Activated CD8-positive, alpha-beta T cell treated with anti-CD3 and anti-CD28 coated beads for 36 hours (primary cell): ENCODE data around the gene MEIS1. TPM values are rescaled to one million over a fixed set of nuclear protein-coding genes. Genes with fewer than 3 reads are reported as not detected.

Experiments
- ATAC-seq: fragments of 200-7000 bp; cut with Tn5 transposase; one replicate; pipeline ENCODE4 v1.10.0; 2021; ENCODE audit warnings: mild to moderate bottlenecking, moderate library complexity
- CTCF ChIA-PET: fragments of 350-600 bp; sonication (Branson Sonifier 250); formaldehyde crosslinking; loops from one replicate; lab custom pipeline; 2021; ENCODE audit warnings: antibody characterized with exemption; lab: Charles Lee
- POLR2A ChIA-PET: fragments of 350-600 bp; sonication (Branson Sonifier 250); formaldehyde crosslinking; loops from one replicate; lab custom pipeline; 2021; ENCODE audit warnings: antibody characterized with exemption; lab: Charles Lee
- DNase-seq: peaks from one replicate; pipeline ENCODE4 v3.0.0-alpha.2; 2020
- H3K27ac Mint-ChIP-seq: one replicate; pipeline ENCODE4 v1.8.0; 2021; ENCODE audit warnings: mild to moderate bottlenecking, mixed read lengths
- H3K27me3 Mint-ChIP-seq: one replicate; pipeline ENCODE4 v1.8.0; 2021; ENCODE audit warnings: mixed read lengths
- H3K36me3 Mint-ChIP-seq: one replicate; pipeline ENCODE4 v1.8.0; 2021; ENCODE audit warnings: low read depth, mixed read lengths
- H3K4me1 Mint-ChIP-seq: one replicate; pipeline ENCODE4 v1.8.0; 2021; ENCODE audit warnings: low read depth, mixed read lengths
- H3K4me3 Mint-ChIP-seq: one replicate; pipeline ENCODE4 v1.8.0; 2021; ENCODE audit warnings: mild to moderate bottlenecking, moderate library complexity, mixed read lengths
- H3K9me3 Mint-ChIP-seq: one replicate; pipeline ENCODE4 v1.8.0; 2021; ENCODE audit warnings: mixed read lengths
- intact Hi-C: fragments of 100-400 bp; cut with micrococcal nuclease; formaldehyde crosslinking; loops from one replicate; pipeline ENCODE4 v1.10.0; 2022
- total RNA-seq, 2 experiments: library from RNA; stranded (reverse); gene quantifications; one replicate each; pipeline ENCODE4 v1.2.3, GENCODE V29; 2021
- TF ChIP-seq, protein P1 (sequence below): fragments of 200-600 bp; IDR thresholded peaks from one replicate; pipeline ENCODE4 v1.8.0; 2022; ENCODE audit warnings: antibody characterized with exemption, mild to moderate bottlenecking

MEIS1 gene
- total RNA-seq, 2 experiments from 2014 or later: not detected

GRCh38 chr2:66441581-66442320 lies 6.8 kb downstream of the MEIS1 start:
- no peaks in the 10 kb centered on the region for H3K36me3 Mint-ChIP-seq
- no peaks in the 10 kb centered on the region for H3K4me1 Mint-ChIP-seq
- H3K4me3 Mint-ChIP-seq: no peak overlapping the region
- TF ChIP-seq, protein P1, sequence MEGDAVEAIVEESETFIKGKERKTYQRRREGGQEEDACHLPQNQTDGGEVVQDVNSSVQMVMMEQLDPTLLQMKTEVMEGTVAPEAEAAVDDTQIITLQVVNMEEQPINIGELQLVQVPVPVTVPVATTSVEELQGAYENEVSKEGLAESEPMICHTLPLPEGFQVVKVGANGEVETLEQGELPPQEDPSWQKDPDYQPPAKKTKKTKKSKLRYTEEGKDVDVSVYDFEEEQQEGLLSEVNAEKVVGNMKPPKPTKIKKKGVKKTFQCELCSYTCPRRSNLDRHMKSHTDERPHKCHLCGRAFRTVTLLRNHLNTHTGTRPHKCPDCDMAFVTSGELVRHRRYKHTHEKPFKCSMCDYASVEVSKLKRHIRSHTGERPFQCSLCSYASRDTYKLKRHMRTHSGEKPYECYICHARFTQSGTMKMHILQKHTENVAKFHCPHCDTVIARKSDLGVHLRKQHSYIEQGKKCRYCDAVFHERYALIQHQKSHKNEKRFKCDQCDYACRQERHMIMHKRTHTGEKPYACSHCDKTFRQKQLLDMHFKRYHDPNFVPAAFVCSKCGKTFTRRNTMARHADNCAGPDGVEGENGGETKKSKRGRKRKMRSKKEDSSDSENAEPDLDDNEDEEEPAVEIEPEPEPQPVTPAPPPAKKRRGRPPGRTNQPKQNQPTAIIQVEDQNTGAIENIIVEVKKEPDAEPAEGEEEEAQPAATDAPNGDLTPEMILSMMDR: no peak
- no peak overlapping the region for H3K27ac Mint-ChIP-seq
- ATAC-seq: no peak
- ChIA-PET POLR2A (no interaction called here), CTCF (no interaction called here)
- no peak for DNase-seq
- peaks cover 63% of the 10 kb centered on the region for H3K27me3 Mint-ChIP-seq
- intact Hi-C loops: no loop called here
- H3K9me3 Mint-ChIP-seq: no peaks in the 10 kb centered on the region

DNA sequence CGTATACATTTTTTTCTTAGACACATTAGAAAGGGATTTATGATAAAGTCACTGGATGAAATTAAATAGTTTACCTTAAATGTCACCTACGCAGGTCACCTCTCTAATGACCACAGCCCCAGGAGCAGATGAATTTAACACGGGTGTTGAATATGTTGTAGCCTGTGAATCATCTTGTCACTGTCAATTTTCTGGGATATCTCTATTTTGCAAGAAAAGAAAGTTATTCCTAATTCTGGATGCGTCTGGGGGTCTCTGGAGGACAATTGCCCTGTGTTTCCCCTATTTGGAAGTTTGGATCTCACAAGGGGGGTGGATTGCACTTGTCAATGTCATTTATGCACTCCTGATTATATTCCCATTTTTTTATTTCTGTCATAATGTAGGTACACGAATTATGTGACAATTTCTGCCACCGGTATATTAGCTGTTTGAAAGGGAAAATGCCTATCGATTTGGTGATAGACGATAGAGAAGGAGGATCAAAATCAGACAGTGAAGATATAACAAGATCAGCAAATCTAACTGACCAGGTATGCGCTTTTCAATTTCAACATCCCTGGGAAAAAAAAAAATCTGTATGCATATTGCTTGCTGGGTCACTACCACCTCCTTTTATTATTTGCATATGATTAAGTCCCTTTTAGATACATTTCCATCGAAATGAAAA lies 7.7 kb downstream of the MEIS1 start:
- TF ChIP-seq, protein P1: no peak
- Mint-ChIP-seq H3K27me3 (peaks cover 60% of the 10 kb centered on the region), H3K4me1 (no peaks in the 10 kb centered on the region), H3K4me3 (no peak overlapping the region), H3K36me3 (no peaks in the 10 kb centered on the region), H3K27ac (no peak overlapping the region), H3K9me3 (no peaks in the 10 kb centered on the region)
- CTCF ChIA-PET: no interaction called here
- intact Hi-C loops: no loop called here
- ATAC-seq (no peak), DNase-seq (no peak)
- POLR2A ChIA-PET: no interaction called here

DNA sequence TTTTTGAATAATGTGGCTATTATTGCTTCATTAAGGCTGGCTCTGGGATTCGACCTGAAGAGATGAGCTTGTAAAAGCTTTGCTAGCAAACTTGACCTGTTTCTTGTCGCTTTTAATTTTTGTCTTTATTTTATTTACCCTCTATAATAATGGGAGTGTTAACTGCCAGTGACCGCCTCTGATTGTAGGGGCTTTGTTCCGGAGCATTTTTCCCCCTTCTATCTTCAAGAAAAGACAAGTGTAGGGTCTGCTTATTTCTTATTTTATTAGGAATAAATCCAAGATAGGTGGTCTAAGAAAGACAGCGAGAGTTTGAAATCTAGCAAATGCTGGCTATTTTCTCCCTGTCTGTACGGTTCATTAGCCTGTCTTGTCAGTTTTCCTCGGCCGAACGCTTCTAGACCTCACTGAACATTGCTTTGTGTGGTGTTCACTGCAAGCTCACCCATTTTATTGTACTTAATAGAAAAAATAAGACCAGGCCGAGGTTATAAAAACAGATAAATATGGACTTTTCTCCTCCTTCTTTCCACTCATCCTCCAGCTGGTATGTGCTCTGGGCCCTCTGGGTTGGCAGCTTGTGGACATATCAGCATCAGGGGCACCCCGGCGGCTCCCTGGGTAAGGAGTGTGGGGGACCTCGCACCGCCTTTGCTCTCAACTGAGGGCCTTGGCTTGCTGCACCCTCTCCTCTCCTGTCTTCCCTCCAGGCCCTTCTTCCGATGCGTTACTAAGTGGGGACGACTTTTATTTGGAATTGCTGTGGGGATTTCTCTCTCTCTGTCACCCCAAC lies 8.5 kb downstream of the MEIS1 start:
- Mint-ChIP-seq H3K4me1 (no peaks in the 10 kb centered on the region), H3K27me3 (peaks cover 57% of the 10 kb centered on the region), H3K4me3 (no peak overlapping the region), H3K27ac (no peak overlapping the region), H3K36me3 (no peaks in the 10 kb centered on the region), H3K9me3 (no peaks in the 10 kb centered on the region)
- CTCF ChIA-PET: no interaction called here
- DNase-seq: no peak
- ATAC-seq: no peak
- POLR2A ChIA-PET: no interaction called here
- intact Hi-C loops: no loop called here
- TF ChIP-seq, protein P1: no peak

- TF ChIP-seq, protein P1: no peak
- CTCF ChIA-PET: no interaction called here
- Mint-ChIP-seq H3K36me3 (no peaks in the 10 kb centered on the region), H3K9me3 (no peaks in the 10 kb centered on the region), H3K27ac (no peak overlapping the region), H3K27me3 (peaks cover 54% of the 10 kb centered on the region), H3K4me3 (no peak overlapping the region), H3K4me1 (no peaks in the 10 kb centered on the region)
- DNase-seq (no peak), ATAC-seq (no peak)
- POLR2A ChIA-PET: no interaction called here
- intact Hi-C loops: no loop called here
These were observed 9.3 kb downstream of the MEIS1 start for GRCh38 chr2:66443979-66444861.
